HG03095 (cell line): ENCODE results near the gene OPRM1.
"Not testable (repeated sequence)": the region's sequence is repeated elsewhere in the genome, so short reads cannot be mapped to it uniquely, and the experiment has no call there.

ENCODE experiments used
- ATAC-seq: cut with Tn5 transposase; IDR thresholded peaks from one replicate; pipeline ENCODE4 v1.9.1; 2021; ENCODE audit warnings: moderate library complexity; ENCODE audit not compliant: unreplicated experiment

Gene OPRM1

GRCh38 chr6:154236646-154237301 lies 197.7 kb downstream of the OPRM1 start:
- no peak for ATAC-seq

GRCh38 chr6:154238831-154239230 lies 199.8 kb downstream of the OPRM1 start:
- no peak for ATAC-seq

- ATAC-seq = no peak
Measured at GRCh38 chr6:154239392-154239791, 200.4 kb downstream of the OPRM1 start.

- not testable (repeated sequence) for ATAC-seq
Measured at GRCh38 chr6:154241061-154241460, 202.0 kb downstream of the OPRM1 start.

- no peak for ATAC-seq
Measured at GRCh38 chr6:154241581-154241980, 202.5 kb downstream of the OPRM1 start.

GRCh38 chr6:154242617-154243357 lies 203.7 kb downstream of the OPRM1 start:
- ATAC-seq = no peak

GRCh38 chr6:154243793-154244750 lies 205.0 kb downstream of the OPRM1 start:
- no peak for ATAC-seq

- ATAC-seq = no peak
Measured at GRCh38 chr6:154245506-154245905, 206.5 kb downstream of the OPRM1 start.

- no peak for ATAC-seq
Measured at GRCh38 chr6:154246723-154247118, 207.7 kb downstream of the OPRM1 start.

GRCh38 chr6:154247119-154247861 lies 208.2 kb downstream of the OPRM1 start:
- peak; percentile 38 for ATAC-seq

- ATAC-seq = peak; percentile 63
Measured at GRCh38 chr6:154249499-154250298, 210.7 kb downstream of the OPRM1 start.

GRCh38 chr6:154251116-154251515 lies 212.1 kb downstream of the OPRM1 start:
- ATAC-seq = no peak

GRCh38 chr6:154252678-154253077 lies 213.6 kb downstream of the OPRM1 start:
- no peak for ATAC-seq

- no peak for ATAC-seq
Measured at GRCh38 chr6:154257067-154257466, 218.0 kb downstream of the OPRM1 start.

- peak; percentile 73 for ATAC-seq
Measured at GRCh38 chr6:154258064-154258757, 219.2 kb downstream of the OPRM1 start.

- ATAC-seq = no peak
Measured at GRCh38 chr6:154261688-154262397, 222.8 kb downstream of the OPRM1 start.

- no peak for ATAC-seq
Measured at GRCh38 chr6:154266560-154267099, 227.6 kb downstream of the OPRM1 start.

- ATAC-seq = no peak
Measured at GRCh38 chr6:154267508-154268106, 228.6 kb downstream of the OPRM1 start.
